Stimulated activated CD4-positive, alpha-beta T cell treated with anti-CD3 and anti-CD28 coated beads, Interleukin-1b, Interleukin-23, amount 100 ng/mL, for 1 hour (primary cell): ENCODE measurements around the gene SCN3A.

ENCODE experiments used
- DNase-seq, 2 donors: peaks; one replicate each; pipeline ENCODE4 v3.0.0-alpha.2; 2020; ENCODE audit warnings: low read depth in 2 of 2

Gene SCN3A

DNA sequence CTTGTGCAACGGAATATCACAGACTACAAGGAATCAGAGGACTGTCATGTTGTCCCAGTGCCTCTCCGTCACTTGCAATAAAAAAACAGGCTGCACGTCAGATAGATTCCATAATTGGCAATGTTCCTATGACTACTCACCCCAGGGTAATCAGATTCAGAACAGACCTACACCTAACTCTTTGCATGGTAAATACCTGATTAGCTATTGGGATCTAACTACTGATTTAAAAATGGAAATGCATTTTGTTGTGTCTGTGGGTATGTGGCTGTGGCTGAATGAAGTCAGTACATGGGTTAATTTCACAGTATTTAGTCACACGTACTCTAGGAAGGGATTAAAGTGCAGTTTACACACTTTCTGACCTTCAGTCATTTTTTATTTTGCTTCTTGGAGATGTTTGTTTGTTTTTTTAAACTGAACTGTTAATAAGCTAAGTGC, 91.7 kb downstream of the SCN3A start:
- no peak for DNase-seq

DNA sequence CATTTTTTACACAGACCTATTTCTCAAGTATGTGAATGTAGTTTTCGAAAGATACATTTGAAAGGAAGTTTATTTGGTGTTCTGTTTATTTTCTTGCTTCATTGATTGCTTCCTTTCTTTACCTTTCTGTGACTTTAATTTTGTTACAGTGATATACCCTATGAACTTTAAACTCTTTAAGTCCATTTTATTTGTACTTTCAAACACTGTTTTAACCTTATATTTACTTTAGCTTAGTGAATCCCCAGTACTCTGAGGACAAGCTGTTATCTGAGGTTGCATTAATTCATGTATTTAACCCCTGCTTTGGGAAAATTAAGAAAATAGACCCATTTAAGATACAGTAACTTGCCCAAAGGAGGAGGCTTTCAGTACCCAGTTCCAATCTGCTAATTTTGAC, 93.5 kb downstream of the SCN3A start:
- DNase-seq, result no peak

DNA sequence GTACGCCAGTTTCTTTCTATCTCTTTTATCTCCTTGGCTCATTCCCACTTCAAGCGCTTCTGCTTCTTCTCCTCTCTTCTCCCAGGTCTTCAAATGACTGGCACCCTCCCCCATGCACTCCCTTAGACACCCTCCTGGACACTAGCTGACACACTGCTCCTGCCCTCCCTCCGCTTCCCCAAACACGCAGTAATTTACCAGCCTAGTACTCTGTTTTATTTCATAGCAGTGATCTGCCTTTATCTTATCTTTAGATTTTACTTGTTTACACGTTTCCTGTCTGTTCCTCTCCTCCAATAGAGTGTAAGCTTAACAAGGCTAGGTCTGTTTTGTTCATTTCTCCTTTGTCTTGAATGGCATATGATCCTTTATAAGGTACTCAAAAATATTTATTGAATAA, 93.9 kb downstream of the SCN3A start:
- no peak for DNase-seq

DNA sequence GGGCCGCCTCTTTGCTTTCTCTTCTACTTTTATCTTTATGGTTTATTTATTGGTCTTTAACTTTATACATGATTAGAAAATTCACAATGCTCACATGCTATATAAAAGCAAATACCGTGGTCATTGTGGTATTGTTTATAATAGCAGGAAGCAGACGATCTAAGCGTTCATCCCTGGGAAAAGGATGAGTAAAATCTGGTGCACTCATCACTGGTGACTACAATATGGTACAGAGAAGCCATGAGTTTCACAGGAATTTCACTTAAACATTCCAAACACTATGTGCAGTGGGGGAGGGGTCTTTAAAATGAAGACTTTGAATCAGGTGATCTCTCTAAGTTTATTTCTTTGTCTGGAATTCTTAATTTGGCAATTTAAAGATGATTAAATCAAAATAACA, 97.9 kb downstream of the SCN3A start:
- DNase-seq, result no peak

DNA sequence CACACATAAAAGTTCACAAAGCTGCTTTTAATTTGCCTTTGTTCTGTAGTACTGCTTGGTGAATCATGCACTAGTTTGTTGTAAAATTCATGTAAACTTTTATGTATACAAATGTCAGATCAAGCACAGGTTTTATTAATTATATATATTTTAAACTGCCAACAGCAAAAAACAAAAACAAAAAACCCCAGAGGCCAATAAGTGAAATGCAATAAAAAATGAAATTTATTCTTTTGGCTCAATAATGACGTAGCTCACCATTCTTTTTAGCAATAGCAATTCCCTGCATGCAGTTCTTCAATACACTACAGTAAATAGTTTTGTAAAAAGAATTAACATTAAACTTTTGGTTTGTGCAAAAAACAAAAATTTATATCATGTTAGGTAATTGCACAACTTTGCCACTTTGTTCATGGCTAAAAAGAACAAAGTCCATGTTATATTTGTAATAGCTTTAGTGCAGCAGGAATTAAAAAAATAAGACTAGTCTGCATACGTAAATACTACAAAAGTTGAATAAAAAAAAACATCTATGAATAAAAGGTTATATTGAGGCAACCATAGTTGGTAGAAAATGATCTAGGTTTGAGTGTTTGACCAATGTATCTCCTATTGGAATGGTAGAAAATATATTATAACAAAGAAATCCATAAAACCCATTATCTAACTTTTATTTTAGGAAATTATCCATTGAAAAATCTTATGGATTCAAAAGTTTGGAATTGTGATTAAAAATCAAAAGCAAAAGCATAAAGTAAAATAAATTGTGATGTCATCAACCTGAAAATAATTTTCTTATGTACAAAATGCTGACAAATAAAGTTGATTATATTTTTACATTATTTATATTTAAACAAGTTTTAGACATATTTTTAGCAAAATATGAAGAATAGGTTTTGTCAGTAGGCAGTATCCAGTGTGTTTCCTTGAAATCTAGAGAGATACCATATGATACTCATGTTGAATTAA, 115.6 kb downstream of the SCN3A start:
- DNase-seq, result no peak

DNA sequence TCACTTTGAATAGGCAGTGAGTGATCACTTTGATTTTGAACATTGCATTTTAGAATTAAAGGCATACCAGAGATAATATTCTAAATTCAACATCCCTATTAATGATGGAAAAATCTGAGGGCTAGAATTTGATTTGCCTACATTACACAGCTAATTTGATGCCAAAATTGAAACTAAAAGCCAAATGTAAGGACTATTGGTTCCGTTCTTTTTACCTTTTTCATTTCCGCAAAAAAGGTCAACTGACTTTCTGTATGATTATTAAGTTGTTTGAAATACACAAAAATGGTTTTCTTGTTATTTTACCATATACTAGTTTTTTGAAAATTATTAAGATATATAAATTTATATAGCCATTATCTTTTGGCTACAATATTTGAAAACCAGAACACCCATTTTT, 117.5 kb downstream of the SCN3A start:
- DNase-seq, result no peak

DNA sequence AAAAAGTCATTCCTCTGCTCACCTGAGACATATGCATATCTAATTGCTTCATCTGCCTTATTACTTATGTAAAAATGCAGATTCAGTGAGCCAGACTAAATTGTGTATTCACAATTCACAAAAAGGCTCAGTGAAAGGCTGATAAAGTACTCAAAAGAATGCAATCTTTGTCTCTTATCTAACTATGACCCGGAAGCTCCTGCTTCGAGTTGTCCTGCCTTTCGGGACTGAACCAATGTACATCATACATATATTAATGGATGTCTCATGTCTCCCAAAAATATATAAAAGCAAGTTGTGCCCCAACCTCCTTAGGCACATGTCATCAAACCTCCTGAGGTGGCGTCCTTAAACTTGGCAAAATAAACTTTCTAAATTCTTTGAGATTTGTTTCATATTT, 120.5 kb downstream of the SCN3A start:
- no peak for DNase-seq

DNA sequence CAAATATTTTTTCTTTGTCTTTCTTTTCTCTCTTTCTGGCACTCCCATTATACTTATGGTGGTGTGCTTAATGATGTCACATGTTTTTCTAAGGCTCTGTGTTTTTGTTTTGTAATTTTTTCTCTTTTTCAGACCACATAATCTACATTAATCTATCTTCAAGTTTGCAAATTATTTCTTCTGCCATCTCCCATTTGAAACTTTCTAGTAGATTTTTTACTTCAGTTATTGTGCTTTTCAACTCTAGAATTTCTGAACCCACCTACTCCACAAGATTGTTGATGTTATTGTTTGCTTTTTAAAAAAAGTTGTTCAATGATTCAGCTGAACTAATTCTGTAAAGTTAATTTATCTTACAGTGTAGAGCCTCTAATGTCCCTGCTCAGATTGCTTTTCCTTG, 121.4 kb downstream of the SCN3A start:
- DNase-seq, result no peak

DNA sequence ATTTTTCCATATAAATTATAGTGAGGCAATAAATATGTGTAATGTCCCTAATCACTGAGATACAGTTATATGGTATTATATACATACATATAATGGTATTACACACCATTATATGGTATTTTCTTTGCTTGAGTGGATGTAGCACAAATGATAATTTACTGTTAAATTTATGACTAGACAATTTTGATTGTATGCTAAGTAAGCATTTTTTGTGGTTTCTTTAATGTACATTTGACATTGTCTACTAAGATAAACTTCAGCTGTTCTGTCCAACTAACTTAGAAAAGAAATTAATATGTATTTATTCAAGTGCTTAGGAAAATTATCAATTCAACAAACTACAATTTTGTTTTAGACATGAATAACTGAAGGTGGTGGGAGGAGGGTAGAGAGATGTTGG, 122.6 kb downstream of the SCN3A start:
- DNase-seq, result no peak

DNA sequence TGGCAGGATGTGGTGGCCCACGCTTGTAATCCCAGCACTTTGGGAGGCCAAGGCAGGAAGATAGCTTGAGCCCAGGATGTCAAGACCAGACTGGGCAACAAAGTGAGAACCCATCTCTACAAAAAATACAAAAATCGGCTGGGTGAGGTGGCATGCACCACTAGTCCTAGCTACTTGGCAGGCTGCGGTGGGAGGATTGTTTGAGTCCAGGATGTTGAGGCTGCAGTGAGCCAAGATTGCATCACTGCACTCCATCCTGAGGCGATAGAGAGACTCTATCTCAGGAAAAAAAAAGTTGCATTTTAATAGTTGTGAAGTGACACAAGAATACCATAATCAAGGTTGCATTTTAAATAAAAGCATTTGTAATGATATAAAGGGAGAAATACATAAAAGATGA, 124.4 kb downstream of the SCN3A start:
- no peak for DNase-seq

DNA sequence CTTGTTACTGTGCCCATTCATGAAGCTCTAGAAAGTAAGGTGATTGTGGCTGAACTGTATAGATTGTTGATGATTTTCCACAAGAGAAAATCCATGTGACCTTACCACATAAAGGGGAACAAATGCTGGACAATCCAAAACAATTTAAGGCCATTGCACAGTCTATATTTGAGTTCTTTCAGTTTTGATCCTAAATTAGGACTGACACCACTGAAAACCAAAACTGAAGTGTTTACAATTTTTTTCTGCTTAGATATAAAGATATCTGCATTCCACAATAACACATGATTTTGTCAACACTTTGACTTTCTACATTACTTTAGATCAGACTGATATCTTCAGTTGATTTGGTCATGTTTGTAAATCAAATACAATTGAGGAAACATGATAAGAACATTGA, 124.9 kb downstream of the SCN3A start:
- DNase-seq, result no peak

DNA sequence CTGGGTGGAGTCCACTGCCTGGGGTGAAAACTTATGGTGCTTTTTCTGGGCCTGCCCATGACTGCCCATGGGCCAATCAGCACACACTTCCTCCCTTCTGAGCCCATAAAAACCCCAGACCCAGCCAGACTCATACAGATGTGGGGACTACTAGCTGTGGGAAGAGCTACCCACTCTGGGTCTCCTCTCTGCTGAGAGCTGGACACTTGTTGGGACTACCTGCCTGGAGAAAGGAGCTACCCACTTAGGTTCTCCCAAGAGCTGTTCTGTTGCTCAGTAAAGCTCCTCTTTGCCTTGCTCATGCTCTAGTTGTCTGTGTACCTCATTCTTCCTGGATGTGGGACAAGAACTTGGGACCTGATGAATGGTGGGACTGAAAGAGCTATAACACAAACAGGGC, 129.0 kb downstream of the SCN3A start:
- DNase-seq, result no peak

DNA sequence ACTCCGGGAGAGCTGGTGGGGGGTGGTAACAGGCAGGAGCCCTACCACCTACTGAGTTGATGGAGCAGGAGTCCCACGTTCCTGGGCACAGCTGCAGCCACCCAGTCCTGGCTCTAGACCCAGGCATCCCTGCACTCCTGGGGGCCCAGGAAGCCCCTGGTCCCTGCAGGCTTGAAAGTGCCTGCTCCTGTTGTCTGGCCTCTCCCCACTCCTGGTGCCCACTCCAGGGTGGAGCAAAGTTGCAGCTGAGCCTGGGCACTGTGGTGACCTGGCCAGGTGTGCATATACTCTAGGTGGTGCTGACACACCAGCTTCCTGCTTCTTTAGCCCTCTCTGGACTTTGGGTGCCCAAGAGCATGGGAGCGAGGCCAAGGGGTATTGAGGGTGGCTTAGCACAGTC, 129.5 kb downstream of the SCN3A start:
- DNase-seq, result no peak

DNA sequence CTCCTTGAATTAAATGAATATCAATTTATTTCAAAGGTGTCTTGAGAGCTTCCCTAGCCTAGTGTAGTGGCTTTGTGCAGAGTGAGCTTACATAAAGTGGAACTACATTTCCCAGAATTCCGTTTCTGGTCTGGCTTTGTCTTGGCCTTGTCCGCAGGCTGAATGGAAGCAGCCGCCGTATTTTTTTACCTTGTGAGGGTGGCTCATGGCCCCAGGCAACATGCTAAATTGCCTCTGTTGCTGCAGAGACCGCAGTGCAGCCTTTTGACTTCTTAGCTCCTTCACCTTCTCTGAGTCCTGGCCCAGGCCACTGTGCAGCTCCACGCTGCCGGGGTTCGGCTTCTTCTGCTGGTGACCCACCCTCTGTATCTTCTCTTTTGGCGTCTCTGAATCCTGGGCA, 133.8 kb downstream of the SCN3A start:
- no peak for DNase-seq

DNA sequence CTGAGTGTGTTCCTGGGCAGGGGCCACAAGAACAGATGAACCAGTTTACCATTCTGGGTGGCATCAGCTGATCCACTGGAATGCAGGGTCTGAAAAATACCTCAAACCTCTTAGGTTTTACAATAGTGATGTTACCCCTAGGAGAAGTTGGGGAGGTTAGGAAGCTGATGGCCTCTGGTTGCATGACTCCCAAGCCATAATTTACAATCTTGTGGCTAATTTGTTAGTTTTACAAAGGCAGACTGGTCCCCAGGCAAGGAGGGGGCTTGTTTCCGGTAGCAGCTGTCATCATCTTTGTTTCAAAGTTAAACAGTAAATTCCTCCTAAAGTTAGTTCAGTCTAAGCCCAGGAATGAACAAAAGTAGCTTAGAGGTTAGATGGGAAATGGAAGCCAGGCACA, 134.7 kb downstream of the SCN3A start:
- no peak for DNase-seq

DNA sequence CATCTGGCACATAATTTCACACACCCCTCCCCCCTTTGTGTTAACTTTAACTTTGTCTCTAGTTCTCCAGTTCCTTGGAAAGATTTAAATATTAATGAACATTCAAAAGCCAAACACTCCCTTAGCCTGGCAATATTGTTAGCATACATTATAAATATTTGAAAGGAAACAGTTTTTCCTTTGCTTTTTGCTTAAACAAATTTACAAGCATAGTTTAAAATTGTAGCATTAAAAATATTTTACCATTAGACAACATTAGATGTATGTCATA, 135.4 kb downstream of the SCN3A start:
- no peak for DNase-seq

DNA sequence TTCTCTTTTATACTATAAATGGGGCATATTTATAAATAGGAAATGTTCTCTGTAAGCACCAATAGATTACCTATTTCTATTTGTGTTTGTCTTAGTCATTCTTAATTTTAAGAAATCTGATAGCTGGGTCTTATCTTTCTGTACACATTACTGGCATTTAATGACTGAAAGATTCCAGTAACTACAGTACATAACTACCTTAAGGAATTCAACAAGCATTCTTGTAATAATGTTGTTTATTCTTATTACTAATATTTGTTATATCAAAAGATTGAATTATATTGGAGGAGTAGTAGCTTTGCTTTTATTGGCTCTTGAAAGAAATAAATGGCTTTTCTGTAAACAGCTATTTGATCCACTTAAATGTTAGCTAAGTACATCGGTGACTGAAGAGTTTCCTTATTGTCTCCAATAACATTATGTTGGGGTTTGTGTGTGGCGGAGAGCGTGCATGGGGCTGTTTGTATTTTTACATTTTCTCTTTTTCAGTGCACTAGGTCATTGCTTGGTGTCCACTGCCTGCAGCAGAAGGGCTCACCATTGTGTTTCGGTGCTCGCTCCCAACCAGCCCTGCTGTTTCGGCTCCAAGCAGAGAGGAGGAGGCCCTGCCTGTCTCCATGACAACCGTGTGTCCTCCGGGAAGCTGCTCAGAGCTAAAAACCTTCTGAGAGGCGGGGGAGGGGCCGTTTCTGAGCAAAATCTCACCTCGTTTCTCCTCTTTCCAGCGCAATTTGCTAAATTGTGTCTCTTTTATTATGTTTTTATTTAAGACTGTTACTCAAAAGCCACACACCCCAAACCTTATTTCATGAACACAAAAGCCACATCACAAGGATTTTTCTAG, 136.0 kb downstream of the SCN3A start:
- no peak for DNase-seq

DNA sequence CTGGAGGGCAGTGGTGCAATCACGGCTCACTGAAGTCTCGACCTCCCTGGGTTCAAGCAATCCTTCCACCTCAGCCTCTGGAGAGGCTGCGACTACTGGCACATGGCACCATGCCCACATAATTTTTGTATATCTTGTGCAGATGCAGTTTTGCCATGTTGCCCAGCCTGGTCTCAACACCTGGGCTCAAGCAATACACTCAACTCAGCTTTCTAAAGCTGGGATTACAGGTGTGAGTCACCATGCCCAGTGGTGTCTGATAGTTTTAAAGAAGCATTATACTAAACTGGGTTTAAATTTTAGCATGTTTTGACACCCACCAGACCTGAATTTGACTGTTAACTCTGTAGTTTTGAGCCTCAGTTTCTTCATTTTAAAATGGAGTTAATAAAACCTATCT, 139.1 kb downstream of the SCN3A start:
- no peak for DNase-seq

DNA sequence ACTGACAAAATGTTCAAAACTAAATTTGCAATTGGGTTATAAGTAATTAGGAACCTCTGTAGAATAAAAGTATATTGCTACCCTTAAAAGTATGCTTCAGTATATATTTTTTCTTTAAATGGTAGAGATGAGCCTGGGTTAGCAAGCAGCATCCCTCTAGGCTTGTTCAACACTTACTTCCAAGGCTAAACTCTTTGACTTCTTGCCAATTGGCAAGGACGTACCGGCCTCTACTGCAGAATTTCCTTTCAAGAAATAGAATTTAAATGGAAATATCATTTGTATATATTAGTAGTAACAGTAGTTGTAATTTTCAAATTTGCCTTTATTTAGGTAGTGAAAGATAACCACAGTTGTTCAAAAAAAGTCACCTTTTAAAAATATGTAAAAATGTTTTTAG, 143.4 kb downstream of the SCN3A start:
- DNase-seq, result no peak

DNA sequence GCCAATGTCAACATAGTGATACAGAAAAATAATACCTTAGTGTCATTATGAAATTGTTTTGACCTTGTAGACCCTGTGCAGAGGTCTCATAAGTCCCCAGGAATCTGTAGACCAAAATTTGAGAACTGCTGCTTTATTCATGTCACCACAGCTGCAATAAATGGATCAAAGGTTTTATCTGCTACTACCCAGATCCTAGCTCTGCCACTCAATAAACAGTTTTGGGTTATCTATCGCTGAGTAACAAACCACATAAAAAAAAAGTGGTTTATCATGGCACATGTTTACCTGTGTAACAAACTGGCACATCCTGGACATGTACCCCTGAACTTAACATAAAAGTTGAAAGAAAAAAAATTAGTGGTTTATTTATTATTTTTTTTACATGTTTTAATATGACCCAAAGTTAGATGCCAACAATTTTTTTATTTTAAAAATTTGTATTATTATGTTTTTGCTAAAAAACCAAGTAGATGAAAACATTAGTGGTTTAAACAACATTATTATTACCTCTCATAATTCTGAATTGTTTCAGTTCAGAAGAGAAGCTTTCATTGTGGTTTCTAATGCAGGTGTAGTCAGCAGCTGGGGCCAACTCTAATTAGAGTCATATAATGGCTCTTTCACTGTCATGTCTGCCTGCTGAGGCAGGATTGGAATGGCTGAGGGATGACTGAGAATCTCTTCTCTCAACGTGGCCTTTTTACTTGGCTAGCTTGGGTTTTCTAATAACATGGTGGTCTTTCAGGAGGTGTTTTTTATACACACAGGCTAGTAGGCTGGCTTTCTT, 145.2 kb downstream of the SCN3A start:
- DNase-seq, result no peak

DNA sequence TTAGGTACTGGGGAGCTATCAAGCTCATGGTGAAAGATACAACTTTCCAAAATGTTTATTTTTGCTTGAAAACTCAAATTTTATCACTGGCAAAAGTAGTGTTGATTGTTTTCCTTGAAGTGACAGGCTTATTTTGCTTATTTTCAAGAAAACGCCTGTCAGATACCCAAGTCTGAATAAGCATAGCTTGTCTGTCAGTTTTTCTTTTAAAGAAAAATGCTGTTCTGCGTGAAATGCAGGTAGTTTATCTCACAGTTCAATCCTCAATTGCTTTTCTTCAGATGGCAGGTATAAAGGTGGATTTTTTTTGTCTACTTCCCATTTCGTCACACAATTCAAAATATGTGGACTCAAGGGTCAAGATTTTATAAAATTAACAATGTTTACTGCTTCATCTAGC, 145.9 kb downstream of the SCN3A start:
- DNase-seq, result no peak

DNA sequence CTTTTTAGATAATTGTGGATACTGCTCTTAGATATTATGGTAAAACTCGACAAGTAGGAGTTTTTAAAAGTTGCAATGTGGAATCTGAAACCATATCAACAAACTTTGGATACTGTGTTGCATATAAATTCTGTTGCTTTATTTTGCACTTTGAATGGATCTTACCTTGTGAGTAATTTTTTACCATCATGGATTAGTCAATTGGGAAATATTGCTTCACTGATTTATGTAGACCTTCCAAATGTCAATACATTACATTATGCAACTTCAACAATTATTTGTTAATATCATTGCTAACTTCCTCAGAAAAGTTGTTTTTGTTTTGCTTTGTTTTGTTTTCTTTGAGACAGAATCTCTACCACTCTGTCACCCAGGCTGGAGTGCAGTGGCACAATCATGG, 146.5 kb downstream of the SCN3A start:
- DNase-seq, result no peak
